IPS-NIHi7 (cell line): Measurements from ENCODE around the gene TSACC.

Experiments used
- DNase-seq: peaks from one replicate; pipeline ENCODE4 v3.0.0; 2012; ENCODE audit warnings: mixed read lengths; ENCODE audit errors: extremely low spot score

The TSACC gene

DNA sequence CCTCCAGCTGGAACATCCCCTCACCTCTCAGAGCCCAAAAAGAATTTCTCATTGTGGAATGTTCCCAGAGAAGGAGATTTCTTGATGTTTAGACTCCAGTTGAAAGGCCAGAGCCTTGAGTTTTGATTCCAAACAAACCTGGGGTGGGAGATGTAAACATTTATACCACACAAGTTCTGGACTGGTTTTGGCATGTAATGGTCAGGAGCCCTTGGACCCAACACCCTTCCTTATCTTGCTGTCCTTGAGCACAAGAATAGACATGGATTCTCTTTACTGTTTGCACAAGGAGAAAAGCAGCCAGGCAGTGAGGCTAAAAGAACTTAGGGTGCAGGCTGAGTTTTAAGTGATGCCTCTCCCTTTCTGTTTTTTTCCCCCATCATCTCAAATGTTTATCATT lies 35.2 kb downstream of the TSACC start:
- no peak for DNase-seq

DNA sequence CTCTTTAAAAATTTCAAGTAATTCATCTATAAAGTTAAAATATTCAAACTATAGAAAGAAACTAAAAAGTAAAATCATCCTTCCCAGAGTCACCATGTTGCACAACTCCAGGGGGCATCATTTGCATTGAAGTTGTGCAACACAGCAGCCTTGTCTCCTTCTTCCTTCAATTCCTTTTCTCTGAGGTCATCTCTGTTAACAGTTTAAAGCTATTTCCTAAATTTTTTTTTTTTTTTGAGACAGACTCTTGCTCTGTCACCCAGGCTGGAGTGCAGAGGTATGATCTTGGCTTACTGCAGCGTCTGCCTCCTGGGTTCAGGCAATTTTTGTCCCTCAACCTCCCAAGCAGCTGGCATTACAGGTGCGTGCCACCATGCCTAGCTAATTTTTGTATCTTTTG lies 37.8 kb downstream of the TSACC start:
- no peak for DNase-seq

DNA sequence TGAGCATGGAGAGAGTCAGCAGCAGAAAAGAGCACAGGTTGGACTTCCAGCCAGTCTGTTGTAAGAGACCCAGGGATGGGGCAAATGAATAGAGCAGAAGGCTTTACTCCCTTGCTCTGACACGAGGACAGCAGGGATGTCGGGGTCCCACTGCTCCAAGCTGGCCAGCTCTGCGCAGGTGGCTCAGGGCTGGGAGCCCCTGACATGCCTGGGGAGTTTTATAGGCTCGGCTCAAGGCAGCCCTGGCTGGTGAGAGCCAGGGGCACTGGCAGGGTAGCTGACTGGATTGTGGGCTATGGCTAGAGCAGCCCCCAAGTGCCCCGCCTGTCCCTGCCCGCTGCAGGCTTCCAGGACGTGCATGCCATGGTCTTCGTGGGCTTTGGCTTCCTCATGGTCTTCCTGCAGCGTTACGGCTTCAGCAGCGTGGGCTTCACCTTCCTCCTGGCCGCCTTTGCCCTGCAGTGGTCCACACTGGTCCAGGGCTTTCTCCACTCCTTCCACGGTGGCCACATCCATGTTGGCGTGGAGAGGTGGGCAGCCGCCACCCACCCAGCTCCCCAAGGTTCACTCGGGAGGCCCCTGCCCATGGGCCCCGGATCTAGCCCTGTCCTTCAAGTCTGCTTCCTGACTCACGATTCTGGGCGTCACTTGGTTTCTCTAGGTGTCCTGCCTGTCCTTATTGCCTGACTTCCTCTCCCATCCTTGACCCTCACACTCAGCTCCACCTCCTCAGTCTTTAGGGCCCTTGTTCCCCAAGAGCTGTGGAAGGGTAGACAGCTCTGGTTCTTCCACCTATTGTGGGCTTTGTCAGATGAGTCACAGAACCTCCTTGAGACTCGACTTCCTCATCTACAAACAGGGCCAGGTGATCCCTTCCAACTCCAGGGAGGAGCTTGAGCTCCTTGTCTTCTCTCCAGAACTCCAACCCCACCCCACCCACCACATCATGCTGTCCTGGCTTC lies 38.9 kb downstream of the TSACC start:
- DNase-seq, result no peak

DNA sequence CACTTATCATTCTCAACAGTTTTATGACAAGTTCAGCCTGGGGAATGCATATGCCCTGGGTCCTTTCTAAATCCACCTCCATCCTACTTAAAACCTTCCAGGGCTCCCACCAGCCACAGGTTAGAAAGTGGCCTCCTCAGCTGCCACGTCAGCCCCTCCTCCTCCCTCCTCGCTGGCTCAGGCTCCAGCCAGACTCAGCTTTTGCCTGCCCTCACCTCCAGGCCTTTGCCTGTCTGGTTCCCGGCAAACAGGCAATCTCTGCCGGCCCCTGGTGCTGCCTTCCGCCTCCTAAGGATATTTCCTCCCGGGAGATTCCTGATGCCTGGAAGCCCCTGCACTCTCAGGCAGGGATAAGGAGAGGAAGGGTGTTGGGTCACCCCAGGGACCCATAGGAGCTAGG lies 40.2 kb downstream of the TSACC start:
- no peak for DNase-seq

DNA sequence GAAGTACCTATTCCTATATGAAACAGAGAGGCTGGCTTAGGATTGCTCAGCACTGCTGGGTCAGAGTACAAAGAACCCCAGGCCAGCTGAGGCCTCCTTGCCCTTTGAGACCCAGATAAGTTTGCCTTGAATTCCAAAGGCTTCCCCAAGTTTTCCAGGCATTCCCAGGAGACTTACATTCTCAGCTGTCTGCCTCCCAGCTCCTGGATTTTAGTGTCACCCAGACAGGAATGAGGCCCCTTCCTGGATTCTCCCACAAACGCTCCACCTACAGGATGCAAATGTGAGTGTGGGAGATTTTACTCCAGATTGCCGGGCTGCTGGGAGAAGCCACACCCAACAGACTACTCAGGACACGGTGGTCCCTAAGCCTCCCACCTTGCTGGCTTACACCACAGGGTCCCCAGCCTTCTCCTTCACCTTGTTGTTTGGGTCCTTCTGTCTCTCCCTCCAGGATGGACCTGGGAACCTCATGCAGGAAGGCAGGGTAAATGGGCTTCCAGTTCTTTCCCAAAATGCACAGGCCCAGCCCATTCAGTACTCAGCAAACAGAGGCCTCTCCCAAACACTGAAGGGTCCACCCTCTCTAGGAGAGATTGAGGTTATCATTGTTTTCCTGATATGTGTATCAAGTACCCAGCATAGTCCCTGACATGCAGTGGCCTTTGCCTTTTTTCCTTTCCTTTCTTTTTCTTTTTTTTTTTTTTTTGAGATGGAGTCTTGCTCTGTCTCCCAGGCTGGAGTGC lies 41.3 kb downstream of the TSACC start:
- no peak for DNase-seq

DNA sequence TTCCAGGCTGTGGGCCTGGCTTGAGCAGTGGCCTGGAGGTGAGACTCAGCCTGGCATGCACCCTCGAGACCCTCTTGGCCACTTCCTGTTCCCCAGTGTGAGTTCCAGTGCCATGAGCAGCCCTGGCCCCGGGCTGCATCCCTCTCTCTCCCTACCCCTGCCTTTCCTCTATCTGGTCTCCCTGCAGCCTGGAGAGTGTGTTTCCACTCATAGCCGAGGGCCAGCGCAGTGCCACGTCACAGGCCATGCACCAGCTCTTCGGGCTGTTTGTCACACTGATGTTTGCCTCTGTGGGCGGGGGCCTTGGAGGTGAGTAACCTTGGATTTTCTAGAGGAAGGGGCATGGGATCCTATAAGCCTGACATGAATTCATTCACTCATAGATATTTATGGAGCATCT lies 44.2 kb downstream of the TSACC start:
- no peak for DNase-seq

DNA sequence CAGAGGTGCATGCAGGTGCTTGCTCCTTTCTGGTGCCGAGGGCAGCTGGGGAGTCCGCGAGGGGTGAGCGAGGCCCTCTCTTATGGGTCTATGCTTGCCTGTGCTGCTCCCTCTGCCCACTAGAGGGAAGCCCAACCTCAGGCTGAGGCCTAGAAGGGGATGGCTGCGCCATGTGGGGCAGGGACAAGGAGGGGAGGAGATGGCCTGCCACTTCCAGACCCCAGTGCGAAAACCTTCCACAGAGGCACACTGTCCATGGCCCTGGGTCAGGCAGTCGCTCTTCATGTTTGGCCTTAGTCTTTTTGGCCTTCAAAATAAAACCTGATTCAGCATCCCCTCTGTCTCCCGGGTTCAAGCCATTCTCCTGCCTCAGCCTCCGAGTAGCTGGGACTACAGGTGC lies 44.7 kb downstream of the TSACC start:
- peak; percentile 92 for DNase-seq

DNA sequence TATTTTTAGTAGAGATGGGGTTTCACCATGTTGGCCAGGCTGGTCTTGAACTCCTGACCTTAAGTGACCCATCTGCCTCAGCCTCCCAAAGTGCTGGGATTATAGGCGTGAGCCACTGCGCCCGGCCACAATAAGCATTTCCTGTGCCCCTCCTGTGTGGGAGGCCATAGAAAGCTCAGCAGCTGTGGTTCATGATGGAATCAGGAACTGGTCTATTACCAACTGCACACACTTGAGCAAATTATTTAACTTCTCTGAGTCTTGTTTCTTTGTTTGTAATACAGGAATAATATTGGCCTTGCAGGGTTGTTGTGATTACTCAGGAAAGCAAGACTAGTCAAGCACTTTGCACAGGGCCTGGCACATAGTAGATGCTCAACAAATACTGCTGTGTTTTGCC lies 45.7 kb downstream of the TSACC start:
- DNase-seq, result no peak

DNA sequence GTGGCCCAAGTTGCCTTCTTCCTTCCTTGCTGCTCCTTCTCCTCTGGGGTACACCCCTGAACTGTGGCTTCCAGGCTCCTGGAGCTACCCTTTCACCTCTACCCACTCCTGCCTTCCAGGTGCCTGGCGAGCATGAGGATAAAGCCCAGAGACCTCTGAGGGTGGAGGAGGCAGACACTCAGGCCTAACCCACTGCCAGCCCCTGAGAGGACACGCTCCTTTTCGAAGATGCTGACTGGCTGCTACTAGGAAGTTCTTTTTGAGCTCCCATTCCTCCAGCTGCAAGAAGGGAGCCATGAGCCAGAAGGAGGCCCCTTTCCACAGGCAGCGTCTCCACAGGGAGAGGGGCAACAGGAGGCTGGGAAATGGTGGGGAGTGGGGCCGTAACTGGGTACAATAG lies 46.3 kb downstream of the TSACC start:
- DNase-seq, result no peak

DNA sequence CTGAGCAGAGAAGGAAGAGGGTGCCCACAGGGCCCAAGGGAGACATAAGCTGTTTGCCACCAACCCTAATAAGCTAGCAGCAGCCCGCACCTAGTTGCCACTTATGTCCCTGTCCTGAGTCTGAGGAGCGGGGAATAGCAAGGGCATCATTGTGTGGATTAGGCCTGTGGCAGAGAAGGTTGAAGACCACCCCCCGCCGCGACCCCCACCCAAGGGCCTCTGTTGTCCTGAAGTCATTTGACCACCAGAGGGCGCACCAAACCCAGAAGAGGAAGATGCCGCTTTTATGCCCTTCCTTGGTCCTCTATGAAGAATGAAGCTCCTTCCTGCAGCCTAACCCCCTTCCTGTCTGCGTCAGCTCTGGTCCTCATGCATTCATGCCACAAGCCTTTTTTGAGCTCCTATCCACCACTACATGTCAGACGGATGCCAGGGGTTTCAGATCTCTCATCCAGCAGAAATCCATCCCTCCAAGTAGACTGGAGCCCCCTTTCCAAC lies 47.3 kb downstream of the TSACC start:
- peak; percentile 74 for DNase-seq

DNA sequence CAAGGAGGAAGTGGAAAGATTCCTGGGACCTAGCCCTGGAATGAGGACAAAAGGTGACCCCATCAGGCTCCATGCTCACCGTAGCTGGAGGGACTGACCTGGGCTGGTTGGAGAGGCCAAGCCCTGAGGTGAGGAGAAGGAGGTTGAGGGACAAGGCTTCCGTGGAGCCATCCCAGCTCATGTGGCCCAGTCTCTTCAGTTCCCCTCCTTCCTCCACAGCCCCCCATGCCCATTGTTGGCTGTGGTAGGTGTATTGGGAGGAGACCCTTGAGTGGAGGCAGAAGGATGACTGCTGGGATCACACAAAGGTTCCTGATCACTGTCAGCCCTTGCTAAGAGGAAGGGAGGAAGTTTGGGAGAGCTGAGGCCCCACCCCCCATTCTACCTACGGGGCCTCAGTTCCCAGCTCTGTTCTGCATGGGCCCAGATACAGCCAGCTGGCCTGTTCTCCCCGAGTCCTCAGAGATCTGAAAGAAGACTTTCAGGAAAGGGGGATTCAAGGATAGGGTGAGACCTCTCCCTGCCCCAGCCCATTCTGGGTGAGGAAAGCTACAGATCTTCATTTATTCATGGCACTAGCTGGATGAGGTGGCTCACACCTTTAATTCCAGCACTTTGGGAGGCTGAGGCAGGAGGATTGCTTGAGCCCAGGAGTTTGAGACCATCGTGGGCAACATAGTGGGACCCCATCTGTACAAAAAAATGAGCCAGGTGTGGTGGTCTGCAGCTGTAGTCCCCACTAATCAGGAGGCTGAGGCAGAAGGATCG lies 48.0 kb downstream of the TSACC start:
- DNase-seq, result no peak

DNA sequence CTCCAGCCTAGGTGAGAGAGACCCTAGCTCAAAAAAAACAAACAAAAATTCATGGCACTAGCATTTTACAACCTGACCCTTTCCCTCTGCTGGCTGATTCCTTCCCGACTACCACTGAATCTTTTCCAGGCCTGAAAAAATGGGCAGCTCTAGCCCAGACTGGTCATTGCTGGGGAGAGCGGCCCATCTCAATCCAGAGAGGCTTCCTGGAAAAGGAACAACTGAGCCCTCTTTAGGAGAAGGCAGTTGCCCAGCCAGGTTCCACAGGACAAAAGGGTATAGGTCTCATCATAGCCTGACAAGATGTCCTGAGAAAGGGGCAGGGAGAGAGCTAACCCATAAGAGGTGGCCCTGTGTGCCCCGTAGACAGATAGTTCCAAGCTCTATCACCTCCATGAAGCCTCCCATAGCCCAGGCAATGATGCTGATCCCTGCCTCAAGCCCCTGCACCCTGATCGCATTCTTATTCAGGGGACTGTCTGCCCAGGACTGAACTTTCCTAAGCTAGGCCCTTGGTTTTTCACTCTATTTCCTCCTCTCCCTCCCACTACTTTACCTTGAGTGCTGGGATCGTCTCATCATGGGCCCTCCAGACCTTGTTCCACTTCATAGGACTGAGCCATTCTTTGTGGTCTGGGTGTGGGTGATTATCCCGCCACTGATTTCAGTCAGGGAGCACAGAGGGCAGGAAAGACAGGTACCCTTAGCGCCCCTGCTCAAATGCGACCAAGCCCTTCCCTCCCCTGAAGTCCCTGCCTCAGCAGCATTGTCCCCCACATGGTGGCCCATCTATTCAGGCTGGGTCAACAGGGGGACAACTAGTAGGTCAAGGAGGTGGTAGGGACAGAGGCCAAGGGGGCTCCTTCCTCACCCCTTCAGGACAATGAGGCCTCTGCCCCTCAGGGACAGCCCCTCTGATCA lies 48.9 kb downstream of the TSACC start:
- no peak for DNase-seq

DNA sequence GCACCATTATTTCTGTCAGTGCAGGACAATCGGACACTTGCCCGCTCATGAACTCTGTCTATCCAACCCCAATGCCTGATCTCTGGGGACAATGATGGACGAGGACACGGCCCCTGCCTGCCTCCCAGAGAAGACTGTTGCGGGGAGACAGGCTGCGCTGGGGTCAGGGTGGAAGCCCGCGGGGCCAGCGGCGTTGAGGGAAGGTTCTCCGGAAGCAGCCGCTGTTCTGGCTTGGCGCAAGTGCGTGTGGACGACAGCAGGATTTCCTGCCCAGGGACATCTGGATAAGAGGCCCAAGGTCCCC lies 49.5 kb downstream of the TSACC start:
- no peak for DNase-seq

DNA sequence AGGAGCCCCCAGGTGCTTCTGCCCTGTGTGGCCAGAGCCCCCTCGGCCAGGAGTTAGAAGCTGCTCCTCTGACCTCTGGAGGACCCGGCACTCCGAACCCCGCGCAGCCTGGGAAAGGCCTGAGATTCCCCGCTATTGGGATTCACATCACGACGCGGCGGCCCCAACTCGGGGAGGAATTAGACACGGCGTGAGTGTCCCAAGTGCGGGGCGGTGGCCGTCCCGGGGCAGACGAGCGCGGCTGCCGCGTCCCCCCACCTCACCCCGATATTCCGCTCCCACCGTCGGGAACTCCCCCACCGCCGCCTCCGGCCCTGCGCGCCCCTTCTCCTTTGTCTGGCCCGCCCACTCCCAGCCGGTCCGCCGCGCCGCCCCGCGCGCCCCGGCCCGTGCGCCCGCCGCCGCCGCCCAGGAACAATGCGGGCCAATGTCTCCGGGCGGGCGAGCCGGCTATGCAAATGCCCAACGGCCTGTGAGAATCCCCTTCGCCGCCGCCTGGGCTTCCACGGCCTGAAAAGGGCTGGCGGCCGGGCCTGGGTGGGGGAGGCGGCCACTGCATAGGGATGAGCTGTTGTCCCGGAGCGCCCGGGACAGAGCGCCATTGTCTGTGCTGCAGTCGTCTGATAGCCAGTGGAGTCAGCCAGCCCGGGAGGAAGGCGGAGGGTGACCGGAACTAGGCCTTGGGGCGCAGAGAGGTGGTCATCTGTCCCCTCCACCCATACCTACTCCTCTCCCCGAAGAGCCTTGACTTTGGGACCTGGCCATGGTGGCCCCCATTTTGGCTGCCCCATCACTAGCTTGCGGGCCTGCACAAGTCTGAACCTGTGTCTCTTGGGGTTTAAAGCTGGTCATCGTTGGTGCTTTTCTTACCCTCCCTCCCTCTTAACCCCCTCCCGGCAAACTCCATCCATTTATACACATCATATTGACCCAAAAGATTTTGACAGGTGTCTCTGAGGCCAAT lies 50.1 kb downstream of the TSACC start:
- peak; percentile 69 for DNase-seq

DNA sequence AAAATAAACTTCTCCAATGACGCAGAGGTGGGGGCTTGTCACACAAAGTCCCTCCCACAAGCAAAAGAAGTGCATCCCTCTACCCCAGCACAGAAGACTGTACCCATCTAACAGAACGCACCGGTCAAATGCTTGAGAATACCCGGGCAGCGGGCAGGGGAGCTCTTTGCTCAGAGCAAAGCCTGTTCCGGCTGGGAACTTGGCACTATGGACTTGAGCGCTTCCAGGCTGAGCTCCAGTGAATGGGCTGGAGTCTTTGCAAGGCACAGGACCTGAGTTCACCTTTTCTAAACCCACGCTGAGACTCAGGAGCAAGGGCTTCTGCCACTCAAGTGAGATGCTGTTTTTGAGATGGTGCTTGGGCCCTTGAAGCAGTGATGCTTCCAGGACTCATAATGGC lies 51.0 kb downstream of the TSACC start:
- no peak for DNase-seq

DNA sequence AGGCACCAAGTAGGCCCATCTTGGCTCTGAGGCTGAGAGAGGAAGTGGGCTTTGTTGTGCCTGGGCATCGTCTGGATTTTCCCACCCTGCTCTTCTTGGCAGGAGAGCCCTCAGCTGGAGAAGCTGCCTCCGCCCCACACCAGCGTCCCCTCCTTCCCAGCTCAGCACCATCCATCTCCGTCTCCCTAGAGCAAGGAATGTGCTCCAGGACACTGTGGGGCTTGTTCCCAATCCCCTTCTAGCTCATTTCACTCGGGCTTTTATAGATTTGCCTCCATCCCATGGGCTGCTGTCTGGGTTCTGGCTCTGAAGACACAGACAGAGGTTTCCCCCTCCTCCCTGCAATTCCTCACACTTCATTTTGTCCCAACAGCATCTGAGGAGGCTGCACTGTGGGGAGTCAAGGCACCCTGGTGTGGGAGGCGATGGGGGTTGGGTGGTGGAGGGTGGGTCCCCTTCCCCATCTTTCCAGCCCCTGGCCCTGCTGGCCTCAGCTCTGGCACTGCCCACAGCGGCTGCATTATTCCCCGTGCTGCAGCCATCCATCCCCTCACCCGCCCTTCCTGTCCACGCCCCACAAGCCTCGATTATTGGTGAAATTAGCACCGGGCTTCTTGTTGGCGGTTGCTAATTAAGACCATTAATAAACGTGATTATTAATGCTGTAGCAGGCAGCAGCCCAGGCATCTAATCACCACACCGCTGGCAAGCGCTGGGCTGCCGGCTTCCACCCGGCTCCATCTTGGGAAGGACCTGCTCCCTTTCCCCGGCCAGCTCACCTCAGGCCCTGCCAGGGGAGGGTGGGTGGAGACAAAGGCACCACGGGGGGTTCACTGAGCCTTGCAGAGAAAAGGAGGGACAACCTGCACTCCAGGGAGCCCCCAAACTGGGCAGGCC lies 52.4 kb downstream of the TSACC start:
- DNase-seq, result no peak

DNA sequence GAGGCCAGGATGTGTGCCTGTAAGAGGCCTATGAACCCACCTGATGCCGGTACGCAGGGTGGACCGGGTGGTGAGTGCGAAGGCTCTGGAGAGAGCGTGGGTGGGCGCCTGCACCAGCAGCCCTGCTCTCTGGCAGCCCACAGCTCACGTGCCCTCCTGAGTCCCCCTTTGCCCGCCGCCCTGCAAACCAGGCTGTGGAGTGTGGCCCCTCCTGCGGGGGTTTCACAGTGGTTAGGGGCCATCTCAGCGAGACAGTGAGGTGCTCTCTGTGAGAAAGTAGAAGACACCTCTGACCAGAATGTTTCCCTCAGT lies 53.0 kb downstream of the TSACC start:
- no peak for DNase-seq

DNA sequence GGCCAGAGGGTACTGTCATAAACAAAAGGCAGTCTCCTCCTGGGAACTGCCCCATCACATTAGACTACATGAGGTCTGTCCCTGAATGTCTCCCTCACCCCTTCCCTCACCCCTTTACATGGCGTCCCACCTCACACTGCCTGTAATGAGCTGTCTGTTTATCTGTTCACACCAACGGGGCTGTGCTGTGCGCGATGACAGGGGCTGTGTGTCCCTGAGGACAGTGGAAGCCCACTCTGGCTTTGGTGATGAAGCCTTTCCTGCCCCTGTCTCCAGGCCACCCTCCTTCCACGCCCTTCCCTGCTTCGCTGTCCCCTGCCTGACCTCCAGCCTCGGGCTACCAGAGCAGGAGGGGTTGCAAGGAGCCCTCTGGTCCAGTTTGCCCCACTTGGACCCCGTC lies 53.4 kb downstream of the TSACC start:
- no peak for DNase-seq

DNA sequence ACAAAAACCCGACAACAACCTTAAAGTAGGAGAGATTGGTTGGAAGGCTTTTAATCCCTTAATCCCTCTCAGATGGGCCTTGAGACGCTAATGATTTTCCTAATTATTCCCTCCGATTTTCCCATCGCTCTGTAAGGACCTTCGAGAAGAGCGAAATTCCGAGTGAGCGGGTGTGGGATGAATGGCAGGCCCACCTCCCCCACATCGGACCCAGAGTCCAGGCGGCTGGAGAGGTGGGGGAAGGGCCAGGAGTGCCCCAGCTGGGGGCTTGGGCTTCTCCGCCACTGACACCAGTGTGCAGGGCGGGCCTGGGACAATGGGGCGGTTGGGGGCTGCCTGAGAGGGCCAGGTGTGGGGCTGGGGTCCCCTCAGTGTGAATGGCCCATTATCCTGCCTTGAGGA lies 54.1 kb downstream of the TSACC start:
- no peak for DNase-seq
